ENCODE measurements around the gene PRKG1.
"Not testable (repeated sequence)": the region's sequence is repeated elsewhere in the genome, so short reads cannot be mapped to it uniquely, and the experiment has no call there.

- not testable (repeated sequence) for TF ChIP-seq POLR2A (IDR thresholded peaks at IDR 0.05; ENCODE audit: control extremely low read depth in 1 of 2, low read depth in 2 of 2, low read length in 2 of 2); YY1 (IDR thresholded peaks at IDR 0.05; ENCODE audit: low read depth, low read length); SP1 (IDR thresholded peaks at IDR 0.05; ENCODE audit: low read depth, low read length); TEAD4 (IDR thresholded peaks at IDR 0.05; ENCODE audit: low read depth, low read length)
- TF ChIP-seq, protein P1, sequence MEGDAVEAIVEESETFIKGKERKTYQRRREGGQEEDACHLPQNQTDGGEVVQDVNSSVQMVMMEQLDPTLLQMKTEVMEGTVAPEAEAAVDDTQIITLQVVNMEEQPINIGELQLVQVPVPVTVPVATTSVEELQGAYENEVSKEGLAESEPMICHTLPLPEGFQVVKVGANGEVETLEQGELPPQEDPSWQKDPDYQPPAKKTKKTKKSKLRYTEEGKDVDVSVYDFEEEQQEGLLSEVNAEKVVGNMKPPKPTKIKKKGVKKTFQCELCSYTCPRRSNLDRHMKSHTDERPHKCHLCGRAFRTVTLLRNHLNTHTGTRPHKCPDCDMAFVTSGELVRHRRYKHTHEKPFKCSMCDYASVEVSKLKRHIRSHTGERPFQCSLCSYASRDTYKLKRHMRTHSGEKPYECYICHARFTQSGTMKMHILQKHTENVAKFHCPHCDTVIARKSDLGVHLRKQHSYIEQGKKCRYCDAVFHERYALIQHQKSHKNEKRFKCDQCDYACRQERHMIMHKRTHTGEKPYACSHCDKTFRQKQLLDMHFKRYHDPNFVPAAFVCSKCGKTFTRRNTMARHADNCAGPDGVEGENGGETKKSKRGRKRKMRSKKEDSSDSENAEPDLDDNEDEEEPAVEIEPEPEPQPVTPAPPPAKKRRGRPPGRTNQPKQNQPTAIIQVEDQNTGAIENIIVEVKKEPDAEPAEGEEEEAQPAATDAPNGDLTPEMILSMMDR (IDR thresholded peaks at IDR 0.05; ENCODE audit: control extremely low read depth in 1 of 3, insufficient read depth in 1 of 3, low read depth in 1 of 3, low read length in 3 of 3): not testable (repeated sequence)
These were observed 318.7 kb downstream of the PRKG1 start for GRCh38 chr10:51393006-51393405.

All from H1 (cell line).